ENCODE results near the gene RIT1.

GRCh38 chr1:155940482-155940992, 29.4 kb upstream of the RIT1 start:
- TF ChIP-seq POLR2A (IDR thresholded peaks at IDR 0.05) (no peak), CTCF (IDR thresholded peaks at IDR 0.05) (no peak)
